Measurements from ENCODE around the gene CPED1. TPM values are rescaled to one million over a fixed set of nuclear protein-coding genes. Genes with fewer than 3 reads are reported as not detected.

Gene CPED1
- total RNA-seq, 2 donors from 2014 or later: 77.4 to 126 TPM

GRCh38 chr7:120990468-120991118 is 2.1 kb downstream of the CPED1 start:
- no peaks in the 10 kb centered on the region for H3K9me3 ChIP-seq
- ATAC-seq (ENCODE audit: insufficient number of reproducible peaks, low FRiP score, low read depth): no peak
- H3K36me3 ChIP-seq: no peaks in the 10 kb centered on the region
- peak overlapping the region; percentile 77 for H3K4me3 ChIP-seq
- TF ChIP-seq, protein P1, sequence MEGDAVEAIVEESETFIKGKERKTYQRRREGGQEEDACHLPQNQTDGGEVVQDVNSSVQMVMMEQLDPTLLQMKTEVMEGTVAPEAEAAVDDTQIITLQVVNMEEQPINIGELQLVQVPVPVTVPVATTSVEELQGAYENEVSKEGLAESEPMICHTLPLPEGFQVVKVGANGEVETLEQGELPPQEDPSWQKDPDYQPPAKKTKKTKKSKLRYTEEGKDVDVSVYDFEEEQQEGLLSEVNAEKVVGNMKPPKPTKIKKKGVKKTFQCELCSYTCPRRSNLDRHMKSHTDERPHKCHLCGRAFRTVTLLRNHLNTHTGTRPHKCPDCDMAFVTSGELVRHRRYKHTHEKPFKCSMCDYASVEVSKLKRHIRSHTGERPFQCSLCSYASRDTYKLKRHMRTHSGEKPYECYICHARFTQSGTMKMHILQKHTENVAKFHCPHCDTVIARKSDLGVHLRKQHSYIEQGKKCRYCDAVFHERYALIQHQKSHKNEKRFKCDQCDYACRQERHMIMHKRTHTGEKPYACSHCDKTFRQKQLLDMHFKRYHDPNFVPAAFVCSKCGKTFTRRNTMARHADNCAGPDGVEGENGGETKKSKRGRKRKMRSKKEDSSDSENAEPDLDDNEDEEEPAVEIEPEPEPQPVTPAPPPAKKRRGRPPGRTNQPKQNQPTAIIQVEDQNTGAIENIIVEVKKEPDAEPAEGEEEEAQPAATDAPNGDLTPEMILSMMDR (IDR thresholded peaks at IDR 0.05): no peak
- H3K27ac ChIP-seq: peak overlapping the region; percentile 83 to 85
- H3K4me1 ChIP-seq (ENCODE audit: control insufficient read depth in 1 of 2, low read depth in 2 of 2): peaks cover 19 to 35% of the 10 kb centered on the region in 2 donors
- no peaks in the 10 kb centered on the region for H3K27me3 ChIP-seq (replicated peaks; ENCODE audit: insufficient read depth)
- no peak for DNase-seq (ENCODE audit: low spot score)

DNA sequence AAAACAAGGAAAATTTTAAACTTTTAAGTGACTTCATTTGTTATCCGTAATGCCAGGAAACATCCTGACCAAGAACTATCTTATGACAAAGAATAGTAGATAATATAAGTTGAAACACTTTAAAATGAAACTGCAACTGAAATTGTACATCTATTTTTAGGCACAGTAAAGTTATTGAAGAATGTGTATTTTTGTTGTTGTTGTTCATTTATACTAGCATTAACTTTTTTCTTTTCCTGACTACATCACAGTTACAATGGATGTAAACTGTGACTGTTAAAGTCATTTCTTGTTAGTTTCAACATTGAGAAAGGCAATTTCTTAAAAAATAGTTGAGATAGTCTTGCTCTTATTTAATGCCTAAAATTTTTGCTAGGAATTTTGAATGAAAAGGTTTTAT is 2.6 kb downstream of the CPED1 start:
- H3K36me3 ChIP-seq: no peaks in the 10 kb centered on the region
- no peak for DNase-seq (ENCODE audit: low spot score)
- ATAC-seq (ENCODE audit: insufficient number of reproducible peaks, low FRiP score, low read depth): no peak
- H3K4me1 ChIP-seq (ENCODE audit: control insufficient read depth in 1 of 2, low read depth in 2 of 2): peaks cover 21 to 40% of the 10 kb centered on the region in 2 donors
- H3K27me3 ChIP-seq (replicated peaks; ENCODE audit: insufficient read depth): no peaks in the 10 kb centered on the region
- H3K4me3 ChIP-seq: peak overlapping the region; percentile 77
- peak overlapping the region; percentile 83 to 85 for H3K27ac ChIP-seq
- no peaks in the 10 kb centered on the region for H3K9me3 ChIP-seq
- TF ChIP-seq, protein P1 (IDR thresholded peaks at IDR 0.05): no peak

- Histone ChIP-seq H3K27ac (peak overlapping the region; percentile 83 to 85), H3K4me3 (peak overlapping the region; percentile 77), H3K9me3 (no peaks in the 10 kb centered on the region), H3K27me3 (replicated peaks; ENCODE audit: insufficient read depth) (no peaks in the 10 kb centered on the region), H3K4me1 (ENCODE audit: control insufficient read depth in 1 of 2, low read depth in 2 of 2) (peaks cover 21 to 45% of the 10 kb centered on the region in 2 donors), H3K36me3 (no peaks in the 10 kb centered on the region)
- ATAC-seq (ENCODE audit: insufficient number of reproducible peaks, low FRiP score, low read depth) (no peak), DNase-seq (ENCODE audit: low spot score) (no peak)
- TF ChIP-seq, protein P1 (IDR thresholded peaks at IDR 0.05): no peak
Observed at GRCh38 chr7:120991581-120991980, 3.1 kb downstream of the CPED1 start.

- DNase-seq (ENCODE audit: low spot score): no peak
- H3K4me1 ChIP-seq (ENCODE audit: control insufficient read depth in 1 of 2, low read depth in 2 of 2): peaks cover 27 to 53% of the 10 kb centered on the region in 2 donors
Observed at GRCh38 chr7:120992272-120992964, 3.9 kb downstream of the CPED1 start.

GRCh38 chr7:120992965-120993494 is 4.5 kb downstream of the CPED1 start:
- peak overlapping the region; percentile 77 for H3K4me3 ChIP-seq
- H3K4me1 ChIP-seq (ENCODE audit: control insufficient read depth in 1 of 2, low read depth in 2 of 2): peaks cover 30 to 56% of the 10 kb centered on the region in 2 donors
- DNase-seq (ENCODE audit: low spot score) (no peak), ATAC-seq (ENCODE audit: insufficient number of reproducible peaks, low FRiP score, low read depth) (no peak)
- H3K27me3 ChIP-seq (replicated peaks; ENCODE audit: insufficient read depth): no peaks in the 10 kb centered on the region
- peak overlapping the region in 1 of 2 donors; percentile 85 for H3K27ac ChIP-seq
- H3K9me3 ChIP-seq: no peaks in the 10 kb centered on the region
- no peaks in the 10 kb centered on the region for H3K36me3 ChIP-seq
- TF ChIP-seq, protein P1 (IDR thresholded peaks at IDR 0.05): no peak

More at GRCh38 chr7:120992272-120992964, 3.9 kb downstream of the CPED1 start:
- TF ChIP-seq, protein P1 (IDR thresholded peaks at IDR 0.05): no peak
- Histone ChIP-seq H3K36me3 (no peaks in the 10 kb centered on the region), H3K4me3 (peak overlapping the region; percentile 77), H3K27me3 (replicated peaks; ENCODE audit: insufficient read depth) (no peaks in the 10 kb centered on the region), H3K27ac (peak overlapping the region; percentile 83 to 85), H3K9me3 (no peaks in the 10 kb centered on the region)
- no peak for ATAC-seq (ENCODE audit: insufficient number of reproducible peaks, low FRiP score, low read depth)
